ENCODE measurements around the gene ZGPAT.

Gene ZGPAT

GRCh38 chr20:63745961-63746731 lies 38.3 kb downstream of the ZGPAT start:
- H3K27me3 ChIP-seq (ENCODE audit: insufficient read depth, low read length, poor library complexity, severe bottlenecking), result no peaks in the 10 kb centered on the region
- H3K9me3 ChIP-seq (ENCODE audit: insufficient read depth, low read depth, low read length), result no peaks in the 10 kb centered on the region
- peaks cover 16% of the 10 kb centered on the region for H3K79me2 ChIP-seq (ENCODE audit: insufficient read depth, low read length)
- H3K4me2 ChIP-seq (ENCODE audit: low read depth, low read length, poor library complexity, severe bottlenecking), result no peak overlapping the region
- 0 out of 2 replicates have a peak, but pooled peaks cover 7% of the 10 kb centered on the region for H3F3A ChIP-seq (ENCODE audit: low read depth)
- no peak overlapping the region for H3K9ac ChIP-seq (ENCODE audit: low read depth, low read length, poor library complexity, severe bottlenecking)
- H3K9me2 ChIP-seq (replicated peaks; ENCODE audit: low read depth, low read length), result no peaks in the 10 kb centered on the region
- no peak for TF ChIP-seq EZH2phosphoT487 (IDR thresholded peaks at IDR 0.05; ENCODE audit: borderline replicate concordance)
- no peak for TF ChIP-seq CTCF (conservative IDR thresholded peaks at IDR 0.05; ENCODE audit: low read length)
- peaks cover 24% of the 10 kb centered on the region for H3K4me1 ChIP-seq (ENCODE audit: insufficient read depth, low read length, poor library complexity, severe bottlenecking)
- peaks cover 13% of the 10 kb centered on the region; the same call in 1 of the 2 replicates for H3K36me3 ChIP-seq (ENCODE audit: insufficient read depth, low read length)
- no peak overlapping the region for H3K4me3 ChIP-seq (ENCODE audit: low read length, poor library complexity, severe bottlenecking)
- peaks cover 12% of the 10 kb centered on the region for H4K20me1 ChIP-seq (ENCODE audit: insufficient read depth, low read length, poor library complexity, severe bottlenecking)
- no peak overlapping the region for H2AFZ ChIP-seq (ENCODE audit: low read length)

- H2AFZ ChIP-seq (ENCODE audit: low read length), result no peak overlapping the region
- peaks cover 9% of the 10 kb centered on the region; the same call in 1 of the 2 replicates for H3K79me2 ChIP-seq (ENCODE audit: insufficient read depth, low read length)
- 0 out of 2 replicates have a peak, but pooled peaks cover 7% of the 10 kb centered on the region for H3F3A ChIP-seq (ENCODE audit: low read depth)
- no peak for TF ChIP-seq CTCF (conservative IDR thresholded peaks at IDR 0.05; ENCODE audit: low read length)
- no peak for TF ChIP-seq EZH2phosphoT487 (IDR thresholded peaks at IDR 0.05; ENCODE audit: borderline replicate concordance)
- H3K9me3 ChIP-seq (ENCODE audit: insufficient read depth, low read depth, low read length), result no peaks in the 10 kb centered on the region
- H3K36me3 ChIP-seq (ENCODE audit: insufficient read depth, low read length), result peaks cover 13% of the 10 kb centered on the region; the same call in 1 of the 2 replicates
- H3K9ac ChIP-seq (ENCODE audit: low read depth, low read length, poor library complexity, severe bottlenecking), result no peak overlapping the region
- peaks cover 20% of the 10 kb centered on the region for H3K4me1 ChIP-seq (ENCODE audit: insufficient read depth, low read length, poor library complexity, severe bottlenecking)
- no peak overlapping the region for H3K4me2 ChIP-seq (ENCODE audit: low read depth, low read length, poor library complexity, severe bottlenecking)
- H3K4me3 ChIP-seq (ENCODE audit: low read length, poor library complexity, severe bottlenecking), result no peak overlapping the region
- no peaks in the 10 kb centered on the region for H3K27me3 ChIP-seq (ENCODE audit: insufficient read depth, low read length, poor library complexity, severe bottlenecking)
- H4K20me1 ChIP-seq (ENCODE audit: insufficient read depth, low read length, poor library complexity, severe bottlenecking), result peaks cover 5% of the 10 kb centered on the region
- H3K9me2 ChIP-seq (replicated peaks; ENCODE audit: low read depth, low read length), result no peaks in the 10 kb centered on the region
Observed at GRCh38 chr20:63746751-63747315, 39.0 kb downstream of the ZGPAT start.

- peaks cover 19% of the 10 kb centered on the region for H3K4me1 ChIP-seq (ENCODE audit: insufficient read depth, low read length, poor library complexity, severe bottlenecking)
- H3K9ac ChIP-seq (ENCODE audit: low read depth, low read length, poor library complexity, severe bottlenecking), result no peak overlapping the region
- peaks cover 1% of the 10 kb centered on the region; the same call in 1 of the 2 replicates for H3K79me2 ChIP-seq (ENCODE audit: insufficient read depth, low read length)
- H3F3A ChIP-seq (ENCODE audit: low read depth), result 0 out of 2 replicates have a peak, but pooled peaks cover 7% of the 10 kb centered on the region
- TF ChIP-seq EZH2phosphoT487 (IDR thresholded peaks at IDR 0.05; ENCODE audit: borderline replicate concordance) (no peak), CTCF (conservative IDR thresholded peaks at IDR 0.05; ENCODE audit: low read length) (no peak)
- no peaks in the 10 kb centered on the region for H3K9me2 ChIP-seq (replicated peaks; ENCODE audit: low read depth, low read length)
- H3K9me3 ChIP-seq (ENCODE audit: insufficient read depth, low read depth, low read length), result no peaks in the 10 kb centered on the region
- H3K4me3 ChIP-seq (ENCODE audit: low read length, poor library complexity, severe bottlenecking), result no peak overlapping the region
- no peaks in the 10 kb centered on the region for H4K20me1 ChIP-seq (ENCODE audit: insufficient read depth, low read length, poor library complexity, severe bottlenecking)
- H3K4me2 ChIP-seq (ENCODE audit: low read depth, low read length, poor library complexity, severe bottlenecking), result no peak overlapping the region
- peaks cover 10% of the 10 kb centered on the region; the same call in 1 of the 2 replicates for H3K36me3 ChIP-seq (ENCODE audit: insufficient read depth, low read length)
- H2AFZ ChIP-seq (ENCODE audit: low read length), result no peak overlapping the region
- no peaks in the 10 kb centered on the region for H3K27me3 ChIP-seq (ENCODE audit: insufficient read depth, low read length, poor library complexity, severe bottlenecking)
Observed at GRCh38 chr20:63747622-63748069, 39.8 kb downstream of the ZGPAT start.
